Liver (tissue), 9 donors: ENCODE data around the gene PTCSC3. TPM values are rescaled to one million over a fixed set of nuclear protein-coding genes. Genes with fewer than 3 reads are reported as not detected.

Source experiments
- DNase-seq: peaks from one replicate; pipeline ENCODE4 v3.0.0-alpha.2; 2017; ENCODE audit warnings: low spot score
- H3K27ac ChIP-seq, 2 donors: one replicate each; pipeline ENCODE4 v1.7.0; 2013; ENCODE audit warnings: inconsistent platforms in 2 of 2, low read length in 2 of 2, control low read depth in 1 of 2, low read depth in 1 of 2, mild to moderate bottlenecking in 1 of 2
- H3K27me3 ChIP-seq, 4 donors: one replicate each; pipeline versions ENCODE4 v1.6.1 to v1.7.0; 2013; ENCODE audit warnings: low read length in 3 of 4, inconsistent platforms in 1 of 4, mild to moderate bottlenecking in 1 of 4, moderate library complexity in 1 of 4; ENCODE audit not compliant: control insufficient read depth in 4 of 4, insufficient read depth in 4 of 4
- H3K36me3 ChIP-seq, 4 donors: one replicate each; pipeline versions ENCODE4 v1.6.1 to v1.7.0; 2013; ENCODE audit warnings: low read length in 3 of 4, mild to moderate bottlenecking in 3 of 4, low read depth in 1 of 4, moderate library complexity in 1 of 4; ENCODE audit not compliant: control insufficient read depth in 4 of 4, insufficient read depth in 3 of 4
- H3K4me1 ChIP-seq, 4 donors: one replicate each; pipeline versions ENCODE4 v1.6.1 to v1.7.0; 2013; ENCODE audit warnings: low read length in 3 of 4, mild to moderate bottlenecking in 3 of 4, moderate library complexity in 1 of 4; ENCODE audit not compliant: control insufficient read depth in 4 of 4, insufficient read depth in 4 of 4
- H3K4me3 ChIP-seq, 3 donors: one replicate each; pipeline versions ENCODE4 v1.6.1 to v1.7.0; 2013; ENCODE audit warnings: low read length in 3 of 3, control low read depth in 1 of 3, low read depth in 1 of 3, mild to moderate bottlenecking in 1 of 3
- H3K9ac ChIP-seq, 2 donors: one replicate each; pipeline ENCODE4 v1.7.0; 2013; ENCODE audit warnings: low read length in 2 of 2, mild to moderate bottlenecking in 2 of 2, moderate library complexity in 2 of 2, control low read depth in 1 of 2, low read depth in 1 of 2
- H3K9me3 ChIP-seq, 4 donors: one replicate each; pipeline versions ENCODE4 v1.6.1 to v1.7.0; 2013; ENCODE audit warnings: low read length in 3 of 4; ENCODE audit not compliant: control insufficient read depth in 4 of 4
- ATF3 ChIP-seq: IDR thresholded peaks from 2 replicates; pipeline ENCODE4 v1.6.1; 2016; ENCODE audit warnings: antibody characterized with exemption
- CTCF ChIP-seq: fragments of 150-350 bp; IDR thresholded peaks from 2 replicates; pipeline ENCODE4 v1.5.1; 2017; ENCODE audit warnings: improper control_type of control experiment, low read depth, low read length; ENCODE audit not compliant: missing input control
- EGR1 ChIP-seq, 2 donors: IDR thresholded peaks; 2 replicates each; pipeline ENCODE4 v1.6.1; 2016 to 2018; ENCODE audit warnings: antibody characterized with exemption in 2 of 2, low read depth in 2 of 2
- FOXA1 ChIP-seq: IDR thresholded peaks from 2 replicates; pipeline ENCODE4 v1.6.1; 2016; ENCODE audit warnings: antibody characterized with exemption
- FOXA2 ChIP-seq: IDR thresholded peaks from 2 replicates; pipeline ENCODE4 v1.6.1; 2016; ENCODE audit warnings: antibody characterized with exemption
- GABPA ChIP-seq, 2 donors: IDR thresholded peaks in 1 of 2; conservative IDR thresholded peaks in 1 of 2; 2 replicates each; pipeline ENCODE4 v1.6.1; 2016; ENCODE audit warnings: antibody characterized with exemption in 2 of 2, mild to moderate bottlenecking in 1 of 2, moderate library complexity in 1 of 2
- HNF4A ChIP-seq, 2 donors: conservative IDR thresholded peaks; 2 replicates each; pipeline ENCODE4 v1.6.1; 2016; ENCODE audit warnings: antibody characterized with exemption in 2 of 2, mild to moderate bottlenecking in 2 of 2
- HNF4G ChIP-seq: IDR thresholded peaks from 2 replicates; pipeline ENCODE4 v1.6.1; 2016; ENCODE audit warnings: antibody characterized with exemption
- JUND ChIP-seq, 2 donors: IDR thresholded peaks; 2 replicates each; pipeline ENCODE4 v1.6.1; 2016; ENCODE audit warnings: antibody characterized with exemption in 2 of 2
- NR2F2 ChIP-seq: IDR thresholded peaks from 2 replicates; pipeline ENCODE4 v1.6.1; 2016; ENCODE audit warnings: antibody characterized with exemption
- RAD21 ChIP-seq, 2 donors: IDR thresholded peaks; 2 replicates each; pipeline ENCODE4 v1.6.1; 2016; ENCODE audit warnings: antibody characterized with exemption in 2 of 2, mild to moderate bottlenecking in 2 of 2
- REST ChIP-seq: IDR thresholded peaks from 2 replicates; pipeline ENCODE4 v1.6.1; 2016; ENCODE audit warnings: antibody characterized with exemption, mild to moderate bottlenecking
- RXRA ChIP-seq, 2 donors: IDR thresholded peaks; 2 replicates each; pipeline ENCODE4 v1.6.1; 2017 to 2018; ENCODE audit warnings: antibody characterized with exemption in 2 of 2, mild to moderate bottlenecking in 1 of 2
- SP1 ChIP-seq: IDR thresholded peaks from 2 replicates; pipeline ENCODE4 v1.6.1; 2018; ENCODE audit warnings: antibody characterized with exemption, mild to moderate bottlenecking
- TAF1 ChIP-seq: conservative IDR thresholded peaks from 2 replicates; pipeline ENCODE4 v1.6.1; 2016; ENCODE audit warnings: antibody characterized with exemption, mild to moderate bottlenecking
- YY1 ChIP-seq: IDR thresholded peaks from 2 replicates; pipeline ENCODE4 v1.6.1; 2016; ENCODE audit warnings: antibody characterized with exemption, mild to moderate bottlenecking
- WGBS: extraction: QIAGEN DNeasy Blood & Tissue Kit; methylation state at CpG from one replicate; pipeline ENCODE4 v1.1.7; 2013; 5-methylcytosine and 5-hydroxymethylcytosine counted together
- polyA plus RNA-seq, 2 donors: library from polyadenylated mRNA; stranded (reverse) in 1 of 2; unstranded in 1 of 2; fragments of 200-250 nt in 1 of 2; fragments of >200 nt in 1 of 2; fragmentation: Nextera tagmentation in 1 of 2; extraction: Ambion mirVana in 1 of 2; gene quantifications; one replicate each; pipeline versions ENCODE4 v1.2.1 to v1.2.3, GENCODE V29; 2013 to 2015
- total RNA-seq, 2 donors: library from RNA; depleted of rRNA; stranded (reverse); fragments of >200 nt; gene quantifications; one replicate each; pipeline ENCODE4 v1.2.3, GENCODE V29; 2014
- donor health status: healthy.
- donor health status: healthy.
- donor health status: healthy.
- donor health status: healthy.
- donor health status: healthy.

PTCSC3 gene
- total and polyA plus RNA-seq, 4 donors, result not detected

GRCh38 chr14:36198378-36198777, 21.9 kb upstream of the PTCSC3 start:
- Histone ChIP-seq H3K36me3 (no peaks in the 10 kb centered on the region), H3K4me1 (no peaks in the 10 kb centered on the region), H3K27ac (no peak overlapping the region), H3K27me3 (peaks cover 0 to 4% (median 0%) of the 10 kb centered on the region in 4 donors), H3K9me3 (no peaks in the 10 kb centered on the region), H3K9ac (no peak overlapping the region), H3K4me3 (no peak overlapping the region)
- TF ChIP-seq FOXA2 (no peak), JUND (IDR thresholded peaks at IDR 0.05) (no peak), SP1 (no peak), YY1 (no peak), HNF4G (no peak)
- no peak for DNase-seq
- 50% methylated on average over 1 of the region's 1 CpG for WGBS

GRCh38 chr14:36194663-36195062, 18.1 kb upstream of the PTCSC3 start:
- Histone ChIP-seq H3K9me3 (no peaks in the 10 kb centered on the region), H3K4me1 (no peaks in the 10 kb centered on the region), H3K9ac (no peak overlapping the region), H3K36me3 (no peaks in the 10 kb centered on the region), H3K27ac (no peak overlapping the region), H3K4me3 (no peak overlapping the region), H3K27me3 (peaks cover 0 to 4% (median 0%) of the 10 kb centered on the region in 4 donors)
- TF ChIP-seq YY1 (no peak), TAF1 (no peak), RXRA (IDR thresholded peaks at IDR 0.05) (no peak), SP1 (no peak), FOXA2 (no peak), HNF4A (conservative IDR thresholded peaks at IDR 0.05) (no peak)
- no peak for DNase-seq
- WGBS, result 86% methylated on average over 4 of the region's 4 CpGs

GRCh38 chr14:36192530-36192929, 16.0 kb upstream of the PTCSC3 start:
- H3K36me3 ChIP-seq, result no peaks in the 10 kb centered on the region
- no peaks in the 10 kb centered on the region for H3K4me1 ChIP-seq
- no peaks in the 10 kb centered on the region for H3K27me3 ChIP-seq
- H3K9ac ChIP-seq, result no peak overlapping the region
- H3K27ac ChIP-seq, result no peak overlapping the region
- WGBS, result 77% methylated on average over 3 of the region's 3 CpGs
- TF ChIP-seq ATF3, result no peak
- no peak for TF ChIP-seq HNF4G
- TF ChIP-seq YY1, result no peak
- TF ChIP-seq NR2F2, result no peak
- no peak for TF ChIP-seq RAD21 (IDR thresholded peaks at IDR 0.05)
- TF ChIP-seq RXRA (IDR thresholded peaks at IDR 0.05), result no peak
- TF ChIP-seq SP1, result no peak
- TF ChIP-seq GABPA (IDR thresholded peaks at IDR 0.05 in 1 of 2, conservative IDR thresholded peaks at IDR 0.05 in 1 of 2), result no peak
- no peak for TF ChIP-seq TAF1
- DNase-seq, result no peak
- H3K4me3 ChIP-seq, result no peak overlapping the region
- H3K9me3 ChIP-seq, result no peaks in the 10 kb centered on the region

GRCh38 chr14:36183402-36183801, 6.9 kb upstream of the PTCSC3 start:
- Histone ChIP-seq H3K9ac (no peak overlapping the region), H3K4me3 (no peak overlapping the region), H3K27ac (no peak overlapping the region), H3K36me3 (no peaks in the 10 kb centered on the region), H3K27me3 (no peaks in the 10 kb centered on the region), H3K4me1 (no peaks in the 10 kb centered on the region), H3K9me3 (no peaks in the 10 kb centered on the region)
- no peak for DNase-seq
- TF ChIP-seq SP1 (no peak), RXRA (IDR thresholded peaks at IDR 0.05) (no peak), ATF3 (no peak), HNF4A (conservative IDR thresholded peaks at IDR 0.05) (no peak), NR2F2 (no peak), CTCF (no peak), HNF4G (no peak), EGR1 (IDR thresholded peaks at IDR 0.05; ENCODE audit: low read depth in 2 of 2) (no peak), FOXA1 (no peak), JUND (IDR thresholded peaks at IDR 0.05) (no peak), FOXA2 (no peak), REST (no peak), GABPA (IDR thresholded peaks at IDR 0.05 in 1 of 2, conservative IDR thresholded peaks at IDR 0.05 in 1 of 2) (no peak), TAF1 (no peak)
- WGBS, result 82% methylated on average over 3 of the region's 3 CpGs
